ENCODE data around the gene ERAL1.

The ERAL1 gene

DNA sequence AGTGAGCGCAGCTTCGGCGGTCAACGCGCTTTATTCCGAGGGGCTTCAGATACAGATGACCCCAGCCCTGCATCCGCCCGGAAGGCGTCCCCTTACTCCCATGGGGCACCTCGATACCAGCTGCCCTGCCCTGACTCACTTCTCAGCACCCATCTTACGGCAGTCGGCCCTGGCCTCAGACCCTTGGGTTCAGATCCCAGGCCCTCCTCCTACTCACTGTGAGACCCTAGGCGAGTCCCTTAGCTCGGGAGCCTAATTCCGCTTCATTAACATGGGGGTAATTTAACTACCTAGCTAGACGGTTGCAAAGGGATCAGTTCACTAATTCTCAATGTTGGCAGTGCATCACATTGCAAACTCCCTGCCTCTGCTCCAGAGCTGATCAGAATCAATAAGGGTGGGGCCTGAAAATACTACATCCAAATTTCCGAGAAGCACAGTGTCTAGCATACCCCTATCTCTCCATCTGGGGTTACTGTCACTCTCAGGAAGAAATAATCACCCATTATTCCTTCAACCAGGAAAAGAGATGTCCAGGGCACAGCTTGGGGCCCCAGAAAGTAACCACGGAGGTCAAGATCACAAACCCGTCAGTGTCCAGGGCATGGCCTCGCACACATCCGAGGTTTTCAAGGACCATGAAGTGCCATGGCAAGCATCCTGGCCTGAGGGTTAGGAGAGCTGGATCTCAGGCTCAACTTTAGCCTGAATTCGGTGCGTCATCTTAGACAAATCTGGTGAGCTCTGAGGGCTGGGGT is 43.1 kb downstream of the ERAL1 start:
- in situ Hi-C loops (cut with HindIII; ENCODE audit: low sequenced_read_pairs), result no loop called here

DNA sequence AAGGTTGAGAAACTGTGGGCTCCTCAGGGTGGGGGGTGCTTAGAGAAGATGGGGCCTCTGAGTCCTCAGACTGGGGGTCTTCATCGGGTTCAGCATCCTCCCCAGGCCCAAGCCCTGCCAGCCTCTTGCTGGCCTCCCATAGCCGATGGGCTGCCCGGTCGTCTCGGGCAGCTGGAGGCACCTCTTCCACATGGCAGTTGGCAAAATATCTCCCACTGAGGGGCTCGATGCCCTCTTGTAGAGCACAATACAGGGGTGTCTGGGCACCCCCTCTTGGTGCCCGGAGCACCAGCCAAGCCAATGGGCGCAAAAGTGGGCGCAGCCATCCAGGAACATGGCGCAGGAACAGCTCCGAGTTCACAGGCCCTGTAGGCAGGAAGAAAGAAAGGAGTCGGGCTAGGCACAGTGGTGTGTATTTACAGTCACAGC is 43.7 kb downstream of the ERAL1 start:
- in situ Hi-C loops (cut with HindIII; ENCODE audit: low sequenced_read_pairs), result no loop called here

GRCh38 chr17:28899212-28899815 is 44.5 kb downstream of the ERAL1 start:
- in situ Hi-C loops (cut with HindIII; ENCODE audit: low sequenced_read_pairs), result no loop called here

DNA sequence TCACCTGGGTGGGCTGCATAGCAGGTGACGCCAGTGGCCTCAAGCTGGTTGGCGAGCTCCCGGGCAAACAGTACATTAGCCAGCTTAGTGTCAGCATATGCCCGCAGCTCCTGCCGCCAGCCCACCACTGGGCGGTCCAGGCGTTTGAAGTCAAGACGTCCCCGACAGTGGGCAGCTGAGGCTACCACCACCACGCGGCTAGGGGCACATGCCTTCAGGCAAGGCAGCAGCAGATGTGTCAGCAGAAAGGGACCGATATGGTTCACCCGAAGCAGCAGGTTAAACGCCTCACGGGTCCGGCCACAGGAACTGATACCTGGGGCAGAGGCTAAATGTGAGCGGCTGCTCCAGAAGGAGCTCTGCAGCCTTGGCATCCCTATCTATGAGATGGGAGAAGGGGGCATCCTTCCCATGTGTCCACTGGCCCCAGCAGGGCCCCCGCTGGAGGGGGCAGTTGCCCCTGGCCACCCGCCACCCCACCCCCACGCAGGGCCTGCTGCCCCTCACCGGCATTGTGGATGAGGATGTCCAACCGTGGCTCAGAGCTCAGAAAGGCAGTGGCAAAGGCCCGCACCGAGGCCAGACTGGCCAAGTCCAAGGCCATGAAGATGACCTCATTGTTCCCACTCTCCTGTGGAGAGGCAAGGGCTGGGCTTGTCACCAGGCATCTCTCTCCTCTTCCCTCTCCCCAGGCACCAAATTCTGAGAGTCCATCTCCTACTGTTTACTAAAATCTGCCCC is 46.3 kb downstream of the ERAL1 start:
- in situ Hi-C loops (cut with HindIII; ENCODE audit: low sequenced_read_pairs), result loop anchor here (10.0 kb wide), 1 partner anchor 176 kb away; the partner anchor contains the start of genes NEK8 and TLCD1

DNA sequence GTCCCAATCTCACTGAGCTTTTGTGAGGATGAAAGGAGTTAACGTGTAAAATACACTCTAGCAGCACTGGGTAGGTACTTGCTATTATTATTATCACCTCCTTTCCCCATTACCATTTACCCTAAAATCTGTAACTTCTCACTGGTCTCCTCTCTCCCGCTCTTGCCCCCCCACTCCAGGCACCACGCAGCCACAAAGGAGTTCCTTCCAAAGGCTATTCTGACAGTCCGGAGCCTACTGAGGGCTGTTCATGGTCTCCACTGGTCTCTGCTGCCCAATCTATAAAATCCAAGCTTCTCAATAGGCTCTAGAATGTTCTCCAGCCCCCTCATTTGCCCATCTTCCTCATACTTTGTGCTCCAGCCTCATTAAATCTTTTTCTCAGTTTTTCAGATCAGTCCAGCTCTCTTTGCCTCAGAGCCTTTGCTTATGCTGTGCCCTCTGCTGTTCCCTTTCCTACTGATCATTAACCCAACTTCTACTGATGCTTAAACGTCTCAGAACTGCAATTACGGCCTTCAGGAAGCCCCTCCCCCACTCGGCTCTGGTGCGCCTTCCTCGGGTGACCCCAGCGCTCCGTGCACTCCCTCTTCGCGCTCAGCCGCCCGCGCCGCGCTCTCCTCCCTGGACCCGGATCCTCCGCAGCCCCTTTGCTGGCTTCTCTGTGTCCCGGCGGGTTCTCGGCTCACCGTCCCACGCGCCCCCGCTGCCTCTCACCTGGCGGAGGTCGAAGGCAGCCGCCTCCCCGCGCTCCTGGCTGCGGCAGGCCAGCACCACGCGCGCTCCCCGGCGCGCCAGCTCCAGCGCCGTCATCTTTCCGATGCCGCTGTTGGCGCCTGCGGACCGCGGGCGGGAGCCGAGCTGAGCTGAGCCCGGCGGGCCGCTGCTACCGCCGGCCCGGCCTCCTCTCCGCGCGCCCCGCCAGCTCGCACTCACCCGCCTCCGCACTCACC is 47.3 kb downstream of the ERAL1 start:
- in situ Hi-C loops (cut with HindIII; ENCODE audit: low sequenced_read_pairs), result loop anchor here (10.0 kb wide), 1 partner anchor 177 kb away; the partner anchor contains the start of genes NEK8 and TLCD1

- in situ Hi-C loops (cut with HindIII; ENCODE audit: low sequenced_read_pairs), result loop anchor here (10.0 kb wide), 1 partner anchor 178 kb away; the partner anchor contains the start of genes NEK8 and TLCD1
These were observed 48.2 kb downstream of the ERAL1 start, which contains the start of gene DHRS13 for GRCh38 chr17:28902819-28903545. DHRS13 (minus strand) TSS chr17:28903079; CDS start chr17:28902944, 135 bp downstream.

- in situ Hi-C loops (cut with HindIII; ENCODE audit: low sequenced_read_pairs), result loop anchor here (10.0 kb wide), 1 partner anchor 179 kb away; the partner anchor contains the start of genes NEK8 and TLCD1
These were observed 48.7 kb downstream of the ERAL1 start for GRCh38 chr17:28903546-28903841.

- in situ Hi-C loops (cut with HindIII; ENCODE audit: low sequenced_read_pairs), result loop anchor here (10.0 kb wide), 1 partner anchor 180 kb away; the partner anchor contains the start of genes NEK8 and TLCD1
These were observed 50.0 kb downstream of the ERAL1 start for GRCh38 chr17:28904800-28905199.

GRCh38 chr17:28906276-28906675 is 51.5 kb downstream of the ERAL1 start:
- in situ Hi-C loops (cut with HindIII; ENCODE audit: low sequenced_read_pairs), result loop anchor here (10.0 kb wide), 1 partner anchor 181 kb away; the partner anchor contains the start of genes NEK8 and TLCD1

GRCh38 chr17:28906706-28907438 is 52.1 kb downstream of the ERAL1 start:
- in situ Hi-C loops (cut with HindIII; ENCODE audit: low sequenced_read_pairs), result loop anchor here (10.0 kb wide), 1 partner anchor 182 kb away; the partner anchor contains the start of genes NEK8 and TLCD1

- in situ Hi-C loops (cut with HindIII; ENCODE audit: low sequenced_read_pairs), result loop anchor here (10.0 kb wide), 1 partner anchor 183 kb away; the partner anchor contains the start of genes NEK8 and TLCD1
These were observed 53.1 kb downstream of the ERAL1 start for GRCh38 chr17:28907709-28908475.

DNA sequence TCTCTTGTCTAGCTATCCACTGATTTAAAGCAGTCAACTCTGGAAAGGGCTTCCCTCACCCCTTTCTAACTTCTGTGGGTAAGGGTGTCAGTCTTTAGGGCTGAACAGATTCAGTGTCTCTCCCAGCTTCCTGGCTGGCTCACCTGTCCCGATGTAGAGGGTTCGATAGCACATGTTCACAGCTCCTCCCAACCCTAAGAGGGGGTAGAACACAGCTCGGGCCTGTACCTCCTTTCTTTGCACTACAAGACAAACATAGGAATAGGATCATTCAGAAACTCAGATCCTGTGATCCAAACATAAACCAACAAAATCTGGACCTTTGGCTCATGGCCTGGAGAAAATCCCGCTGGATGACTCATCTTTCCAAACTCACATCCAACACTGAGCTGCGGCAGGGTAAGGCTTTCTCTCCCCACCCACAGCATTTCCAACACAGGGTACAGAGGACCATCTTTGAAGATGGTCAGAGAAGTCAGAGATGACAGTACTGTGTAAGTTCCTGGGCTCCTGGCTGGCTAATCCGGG is 53.9 kb downstream of the ERAL1 start:
- in situ Hi-C loops (cut with HindIII; ENCODE audit: low sequenced_read_pairs), result loop anchor here (10.0 kb wide), 1 partner anchor 184 kb away; the partner anchor contains the start of genes NEK8 and TLCD1

DNA sequence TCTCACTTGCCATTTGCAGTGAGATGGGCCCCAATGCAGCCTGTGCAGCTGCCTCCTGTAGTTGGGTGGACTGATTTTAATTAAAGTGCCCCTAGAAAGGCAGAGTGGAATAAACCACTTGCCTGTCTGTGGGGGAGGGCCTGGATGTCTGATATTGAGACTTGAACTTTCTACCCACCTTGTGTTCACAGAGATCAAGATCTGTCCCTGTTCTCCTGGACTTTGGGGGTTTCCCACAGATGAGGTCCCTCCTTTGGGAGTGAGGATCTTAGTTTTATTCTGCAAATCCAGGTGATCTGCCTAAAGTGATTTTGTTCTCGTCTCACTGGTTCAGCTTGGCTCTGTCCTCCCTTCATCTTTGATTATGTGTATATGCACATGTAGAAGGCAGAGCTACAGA is 55.7 kb downstream of the ERAL1 start:
- in situ Hi-C loops (cut with HindIII; ENCODE audit: low sequenced_read_pairs), result no loop called here
